Measurements from ENCODE around the gene SLC6A6. TPM values are rescaled to one million over a fixed set of nuclear protein-coding genes. Genes with fewer than 3 reads are reported as not detected.

The SLC6A6 gene
- total RNA-seq, 1 donor = 33.2 TPM

GRCh38 chr3:14503033-14503705, 100.8 kb downstream of the SLC6A6 start:
- TF ChIP-seq CTCF (IDR thresholded peaks at IDR 0.05; ENCODE audit: insufficient read depth, low read depth, low read length) = no peak
- H3K4me3 ChIP-seq (ENCODE audit: low read depth, low read length) = no peak overlapping the region
- no peak for DNase-seq (ENCODE audit: low read depth)

- TF ChIP-seq CTCF (IDR thresholded peaks at IDR 0.05; ENCODE audit: insufficient read depth, low read depth, low read length) = no peak
- DNase-seq (ENCODE audit: low read depth) = no peak
- no peak overlapping the region for H3K4me3 ChIP-seq (ENCODE audit: low read depth, low read length)
Observed at GRCh38 chr3:14503706-14504065, 101.3 kb downstream of the SLC6A6 start.

- no peak for DNase-seq (ENCODE audit: low read depth)
- no peak for TF ChIP-seq CTCF (IDR thresholded peaks at IDR 0.05; ENCODE audit: insufficient read depth, low read depth, low read length)
- H3K4me3 ChIP-seq (ENCODE audit: low read depth, low read length) = no peak overlapping the region
Observed at GRCh38 chr3:14505001-14505802, 102.8 kb downstream of the SLC6A6 start.

GRCh38 chr3:14505803-14506500, 103.5 kb downstream of the SLC6A6 start:
- no peak for TF ChIP-seq CTCF (IDR thresholded peaks at IDR 0.05; ENCODE audit: insufficient read depth, low read depth, low read length)
- no peak overlapping the region for H3K4me3 ChIP-seq (ENCODE audit: low read depth, low read length)
- DNase-seq (ENCODE audit: low read depth) = no peak

- no peak overlapping the region for H3K4me3 ChIP-seq (ENCODE audit: low read depth, low read length)
- no peak for DNase-seq (ENCODE audit: low read depth)
Observed at GRCh38 chr3:14506626-14507304, 104.4 kb downstream of the SLC6A6 start.

More at GRCh38 chr3:14506626-14507304, 104.4 kb downstream of the SLC6A6 start:
- TF ChIP-seq CTCF (IDR thresholded peaks at IDR 0.05; ENCODE audit: insufficient read depth, low read depth, low read length) = no peak

Data from fibroblast of villous mesenchyme (primary cell).